Osteoblast (primary cell): Measurements from ENCODE around the gene TNNC1. TPM values are rescaled to one million over a fixed set of nuclear protein-coding genes. Genes with fewer than 3 reads are reported as not detected.

Experiments used
- DNase-seq: peaks from one replicate; pipeline ENCODE4 v3.0.0; 2011; ENCODE audit warnings: low spot score, mixed read lengths; ENCODE audit not compliant: insufficient read length; ENCODE audit errors: missing footprints
- H2AFZ ChIP-seq: 2 replicates; pipeline ENCODE4 v1.6.0; 2011; ENCODE audit warnings: mild to moderate bottlenecking, low read length
- H3K27ac ChIP-seq: 2 replicates; pipeline ENCODE4 v1.5.1; 2011; ENCODE audit warnings: mild to moderate bottlenecking, low read depth, low read length, moderate library complexity
- H3K27me3 ChIP-seq: 2 replicates; pipeline ENCODE4 v1.6.0; 2012; ENCODE audit warnings: mild to moderate bottlenecking, control low read depth, inconsistent platforms, low read length, moderate library complexity; ENCODE audit not compliant: insufficient read depth
- H3K36me3 ChIP-seq: 2 replicates; pipeline ENCODE4 v1.5.1; 2011; ENCODE audit warnings: mild to moderate bottlenecking, low read length, control low read depth, moderate library complexity; ENCODE audit not compliant: insufficient read depth
- H3K4me1 ChIP-seq: 2 replicates; pipeline ENCODE4 v1.5.1; 2011; ENCODE audit warnings: mild to moderate bottlenecking, low read length, control low read depth, moderate library complexity; ENCODE audit not compliant: insufficient read depth
- H3K4me2 ChIP-seq: 2 replicates; pipeline ENCODE4 v1.6.0; 2011; ENCODE audit warnings: mild to moderate bottlenecking, low read length; ENCODE audit not compliant: insufficient read depth
- H3K4me3 ChIP-seq: fragments of 200-600 bp; sonication (generic); 3 replicates; pipeline ENCODE4 v1.5.1; 2012; ENCODE audit warnings: mild to moderate bottlenecking, low read length, inconsistent platforms; ENCODE audit not compliant: insufficient read depth
- H3K79me2 ChIP-seq: 2 replicates; pipeline ENCODE4 v1.6.0; 2012; ENCODE audit warnings: mild to moderate bottlenecking, low read length, control low read depth, inconsistent platforms; ENCODE audit not compliant: insufficient read depth
- H3K9me3 ChIP-seq: 2 replicates; pipeline ENCODE4 v1.5.1; 2011; ENCODE audit warnings: low read depth, low read length, control low read depth
- H4K20me1 ChIP-seq: 2 replicates; pipeline ENCODE4 v1.6.0; 2012; ENCODE audit warnings: mild to moderate bottlenecking, low read length, control low read depth; ENCODE audit not compliant: insufficient read depth
- CTCF ChIP-seq: IDR thresholded peaks from 2 replicates; pipeline ENCODE4 v1.5.1; 2011; ENCODE audit warnings: mild to moderate bottlenecking, low read depth, low read length, moderate library complexity; ENCODE audit errors: extremely low read depth
- total RNA-seq: library from RNA; depleted of rRNA; stranded (reverse); fragments of >200 nt; gene quantifications from 2 replicates; pipeline ENCODE4 v1.2.3, GENCODE V29; 2012

Gene TNNC1
- total RNA-seq, 1 donor: 0.36 TPM

- Histone ChIP-seq H3K79me2 (peaks cover 6% of the 10 kb centered on the region), H3K27ac (no peak overlapping the region), H3K4me3 (no peak overlapping the region), H2AFZ (no peak overlapping the region), H3K27me3 (no peaks in the 10 kb centered on the region), H3K4me2 (no peak overlapping the region), H3K36me3 (no peaks in the 10 kb centered on the region), H3K4me1 (peaks cover 6% of the 10 kb centered on the region), H4K20me1 (no peaks in the 10 kb centered on the region), H3K9me3 (no peaks in the 10 kb centered on the region)
- DNase-seq: peak; percentile 81
- TF ChIP-seq CTCF: no peak
These were observed 3.2 kb downstream of the TNNC1 start for GRCh38 chr3:52450489-52451236.

- Histone ChIP-seq H3K27me3 (no peaks in the 10 kb centered on the region), H3K4me1 (no peaks in the 10 kb centered on the region), H4K20me1 (no peaks in the 10 kb centered on the region), H3K79me2 (no peaks in the 10 kb centered on the region), H3K4me2 (no peak overlapping the region), H3K36me3 (no peaks in the 10 kb centered on the region), H3K4me3 (no peak overlapping the region), H2AFZ (no peak overlapping the region), H3K9me3 (no peaks in the 10 kb centered on the region), H3K27ac (no peak overlapping the region)
- no peak for TF ChIP-seq CTCF
- DNase-seq: peak; percentile 65
These were observed 6.1 kb downstream of the TNNC1 start for GRCh38 chr3:52447512-52448355.

- H3K27me3 ChIP-seq: no peaks in the 10 kb centered on the region
- TF ChIP-seq CTCF: peak; percentile 99
- no peak overlapping the region for H3K4me3 ChIP-seq
- H2AFZ ChIP-seq: no peak overlapping the region
- H3K4me2 ChIP-seq: no peak overlapping the region
- no peak overlapping the region for H3K27ac ChIP-seq
- no peaks in the 10 kb centered on the region for H3K4me1 ChIP-seq
- H3K79me2 ChIP-seq: no peaks in the 10 kb centered on the region
- no peaks in the 10 kb centered on the region for H3K9me3 ChIP-seq
- H4K20me1 ChIP-seq: no peaks in the 10 kb centered on the region
- DNase-seq: peak; percentile 95
- H3K36me3 ChIP-seq: no peaks in the 10 kb centered on the region
These were observed 7.0 kb downstream of the TNNC1 start for GRCh38 chr3:52446631-52447511.
